Mesenchymal stem cell (in vitro differentiated cells and primary cell): ENCODE results near the gene TSPAN9.
A peak's percentile ranks its signal among the peaks of the same experiment; 100 is the strongest.

Experiments used
- DNase-seq: peaks from one replicate; pipeline ENCODE4 v3.0.0-alpha.2; 2013
- H2AFZ ChIP-seq: one replicate; pipeline ENCODE4 v1.6.1; 2013; ENCODE audit warnings: low read depth, mild to moderate bottlenecking, control low read depth, inconsistent platforms, low read length, moderate library complexity
- H2AK5ac ChIP-seq: 2 replicates; pipeline ENCODE4 v1.6.1; 2013; ENCODE audit warnings: low read length, moderate library complexity, mild to moderate bottlenecking, inconsistent platforms; ENCODE audit not compliant: severe bottlenecking
- H2BK120ac ChIP-seq: one replicate; pipeline ENCODE4 v1.6.1; 2013; ENCODE audit warnings: low read depth, mild to moderate bottlenecking, inconsistent platforms, low read length, moderate library complexity
- H2BK12ac ChIP-seq, 2 experiments: one replicate each; pipeline ENCODE4 v1.6.1; 2013; ENCODE audit warnings: inconsistent platforms in 2 of 2, low read length in 2 of 2, mild to moderate bottlenecking in 2 of 2, moderate library complexity in 2 of 2, control low read depth in 1 of 2
- H2BK15ac ChIP-seq: one replicate; pipeline ENCODE4 v1.6.1; 2013; ENCODE audit warnings: mild to moderate bottlenecking, low read depth, inconsistent platforms; ENCODE audit not compliant: poor library complexity, severe bottlenecking
- H2BK5ac ChIP-seq: 2 replicates; pipeline ENCODE4 v1.6.1; 2013; ENCODE audit warnings: low read depth, mild to moderate bottlenecking, low read length, control low read depth, inconsistent platforms; ENCODE audit not compliant: poor library complexity, severe bottlenecking
- H3K14ac ChIP-seq, 2 experiments: one replicate each; pipeline ENCODE4 v1.6.1; 2013; ENCODE audit warnings: inconsistent platforms in 2 of 2, low read length in 2 of 2, control low read depth in 1 of 2, mild to moderate bottlenecking in 1 of 2, moderate library complexity in 1 of 2
- H3K18ac ChIP-seq, 2 experiments: one replicate each; pipeline ENCODE4 v1.6.1; 2013; ENCODE audit warnings: inconsistent platforms in 2 of 2, low read length in 2 of 2, control low read depth in 1 of 2, low read depth in 1 of 2, mild to moderate bottlenecking in 1 of 2
- H3K23ac ChIP-seq, 2 experiments: one replicate each; pipeline ENCODE4 v1.6.1; 2013; ENCODE audit warnings: inconsistent platforms in 2 of 2, low read length in 2 of 2, mild to moderate bottlenecking in 2 of 2, moderate library complexity in 2 of 2, control low read depth in 1 of 2
- H3K27ac ChIP-seq: 2 replicates; pipeline ENCODE4 v1.5.1; 2013; ENCODE audit warnings: mild to moderate bottlenecking, moderate library complexity, low read length, control low read depth, inconsistent platforms; ENCODE audit not compliant: poor library complexity, severe bottlenecking
- H3K27me3 ChIP-seq, 2 experiments: 2 replicates each; pipeline versions ENCODE4 v1.6.1 to v1.7.0; 2013; ENCODE audit warnings: low read length in 2 of 2, mild to moderate bottlenecking in 2 of 2, moderate library complexity in 2 of 2, control low read depth in 1 of 2, inconsistent platforms in 1 of 2; ENCODE audit not compliant: control insufficient read depth in 1 of 2, insufficient read depth in 1 of 2
- H3K36me3 ChIP-seq, 2 experiments: 2 replicates each; pipeline versions ENCODE4 v1.6.1 to v1.7.0; 2013; ENCODE audit warnings: low read length in 2 of 2, control low read depth in 1 of 2, inconsistent platforms in 1 of 2, low read depth in 1 of 2, mild to moderate bottlenecking in 1 of 2; ENCODE audit not compliant: insufficient read depth in 2 of 2, control insufficient read depth in 1 of 2
- H3K4ac ChIP-seq, 2 experiments: one replicate each; pipeline ENCODE4 v1.6.1; 2013; ENCODE audit warnings: inconsistent platforms in 2 of 2, low read length in 2 of 2, mild to moderate bottlenecking in 2 of 2, moderate library complexity in 2 of 2, control low read depth in 1 of 2, low read depth in 1 of 2
- H3K4me1 ChIP-seq: 2 replicates; pipeline ENCODE4 v1.6.1; 2013; ENCODE audit warnings: low read depth, low read length, control low read depth; ENCODE audit not compliant: control insufficient read depth, insufficient read depth
- H3K4me2 ChIP-seq: 2 replicates; pipeline ENCODE4 v1.6.1; 2013; ENCODE audit warnings: low read length, mild to moderate bottlenecking, inconsistent platforms; ENCODE audit not compliant: poor library complexity, severe bottlenecking
- H3K4me3 ChIP-seq, 2 experiments: 2 replicates each; pipeline versions ENCODE4 v1.5.1 to v1.7.0; 2013; ENCODE audit warnings: low read length in 2 of 2, mild to moderate bottlenecking in 2 of 2, control low read depth in 1 of 2, low read depth in 1 of 2; ENCODE audit not compliant: insufficient read depth in 1 of 2
- H3K79me1 ChIP-seq: replicated peaks from 2 replicates; pipeline ENCODE4 v1.6.1; 2013; ENCODE audit warnings: mild to moderate bottlenecking, control low read depth, low read length, inconsistent platforms; ENCODE audit not compliant: poor library complexity, severe bottlenecking
- H3K9ac ChIP-seq: 2 replicates; pipeline ENCODE4 v1.7.0; 2013; ENCODE audit warnings: mild to moderate bottlenecking, low read length, moderate library complexity
- H3K9me3 ChIP-seq: 2 replicates; pipeline ENCODE4 v1.7.0; 2013; ENCODE audit warnings: mild to moderate bottlenecking, low read length; ENCODE audit not compliant: control insufficient read depth
- H4K8ac ChIP-seq: one replicate; pipeline ENCODE4 v1.6.1; 2013; ENCODE audit warnings: inconsistent platforms, mild to moderate bottlenecking, low read length, moderate library complexity
- H4K91ac ChIP-seq: one replicate; pipeline ENCODE4 v1.6.1; 2013; ENCODE audit warnings: mild to moderate bottlenecking, low read length, inconsistent platforms
- WGBS: methylation state at CpG from one replicate; pipeline ENCODE4 v1.1.7; 2013; ENCODE audit warnings: mixed read lengths; 5-methylcytosine and 5-hydroxymethylcytosine counted together

TSPAN9 gene

DNA sequence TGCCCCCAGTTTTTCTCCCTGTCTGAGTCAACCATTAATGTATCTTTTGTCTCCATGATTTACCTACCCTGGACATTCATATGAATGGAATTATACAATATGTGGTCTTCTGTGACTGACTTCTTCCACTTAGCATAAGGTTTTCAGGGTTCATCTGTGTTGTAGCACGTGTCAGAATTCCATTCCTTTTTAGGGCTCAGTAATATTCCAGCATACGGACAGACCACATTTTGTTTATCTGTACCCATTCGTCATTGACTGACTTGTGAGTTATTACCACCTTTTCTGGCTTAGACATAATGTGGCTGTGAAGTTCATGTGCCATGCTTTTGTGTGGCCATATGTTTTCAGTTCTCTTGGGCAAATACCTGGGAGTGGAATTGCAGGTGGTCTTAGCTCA is 37.9 kb downstream of the TSPAN9 start:
- Histone ChIP-seq H4K8ac (no peak overlapping the region), H3K9me3 (no peaks in the 10 kb centered on the region), H3K27ac (no peak overlapping the region), H3K14ac (no peak overlapping the region), H3K4me1 (peaks cover 31% of the 10 kb centered on the region), H3K18ac (no peak overlapping the region), H3K23ac (no peak overlapping the region), H2AK5ac (peak overlapping the region; percentile 84), H4K91ac (no peak overlapping the region), H2BK120ac (no peak overlapping the region), H3K4me3 (no peak overlapping the region), H3K9ac (no peak overlapping the region), H2BK5ac (no peak overlapping the region), H3K79me1 (peaks cover 16% of the 10 kb centered on the region), H3K36me3 (peaks cover 0 to 3% of the 10 kb centered on the region in 2 experiments), H2BK15ac (no peak overlapping the region), H2BK12ac (no peak overlapping the region), H3K4me2 (no peak overlapping the region), H3K27me3 (peaks cover 0 to 3% of the 10 kb centered on the region in 2 experiments), H3K4ac (no peak overlapping the region), H2AFZ (no peak overlapping the region)
- DNase-seq: no peak
- WGBS: 97% methylated on average over 3 of the region's 3 CpGs

DNA sequence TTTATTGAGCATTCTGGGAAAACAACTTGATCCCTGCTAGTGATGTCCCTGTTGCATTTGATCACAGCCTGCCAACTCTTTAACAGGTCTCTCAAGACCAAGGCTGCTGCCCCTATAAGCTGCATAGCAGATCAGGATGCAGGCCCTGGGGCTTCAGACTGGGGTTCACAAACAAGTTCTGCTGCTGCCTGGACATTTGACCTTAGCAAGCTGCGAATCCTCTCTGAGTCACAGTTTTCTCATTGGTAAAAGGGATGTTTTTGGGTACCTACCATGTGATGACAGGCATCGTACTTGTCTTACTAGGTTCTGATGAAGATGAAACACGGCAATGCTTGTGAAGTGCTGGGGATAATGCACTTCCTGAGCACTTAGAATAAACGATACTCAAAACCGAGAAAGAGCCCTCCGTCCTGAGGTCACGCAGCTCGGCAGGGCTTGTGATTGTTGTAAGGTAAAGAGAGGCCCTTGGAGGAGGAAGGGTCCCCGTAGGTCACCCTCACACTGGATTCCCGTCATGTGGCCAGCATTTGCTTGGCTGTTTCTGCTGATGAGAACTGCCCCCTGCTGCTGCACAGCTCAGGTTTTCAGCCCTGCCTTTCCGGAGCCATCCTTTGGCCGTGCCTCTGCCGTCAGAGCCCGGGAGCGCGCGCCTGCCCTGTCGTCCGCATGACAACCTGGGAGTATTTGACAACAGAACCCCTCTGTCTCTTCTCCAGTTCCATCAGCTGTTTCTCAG is 39.1 kb downstream of the TSPAN9 start:
- Histone ChIP-seq H3K18ac (peak overlapping the region in 1 of 2 experiments; percentile 40), H3K14ac (no peak overlapping the region), H3K9me3 (no peaks in the 10 kb centered on the region), H3K9ac (no peak overlapping the region), H2BK5ac (no peak overlapping the region), H3K4ac (no peak overlapping the region), H3K79me1 (peaks cover 20% of the 10 kb centered on the region), H3K36me3 (no peaks in the 10 kb centered on the region), H4K91ac (no peak overlapping the region), H3K27me3 (peaks cover 0 to 3% of the 10 kb centered on the region in 2 experiments), H3K23ac (no peak overlapping the region), H2AK5ac (peak overlapping the region; percentile 77), H3K27ac (peak overlapping the region; percentile 87), H2BK120ac (no peak overlapping the region), H2AFZ (no peak overlapping the region), H2BK12ac (peak overlapping the region in 1 of 2 experiments; percentile 43), H2BK15ac (no peak overlapping the region), H3K4me2 (no peak overlapping the region), H4K8ac (no peak overlapping the region), H3K4me1 (peaks cover 37% of the 10 kb centered on the region), H3K4me3 (no peak overlapping the region)
- peak; percentile 36 for DNase-seq
- 60% methylated on average over 19 of the region's 19 CpGs for WGBS

DNA sequence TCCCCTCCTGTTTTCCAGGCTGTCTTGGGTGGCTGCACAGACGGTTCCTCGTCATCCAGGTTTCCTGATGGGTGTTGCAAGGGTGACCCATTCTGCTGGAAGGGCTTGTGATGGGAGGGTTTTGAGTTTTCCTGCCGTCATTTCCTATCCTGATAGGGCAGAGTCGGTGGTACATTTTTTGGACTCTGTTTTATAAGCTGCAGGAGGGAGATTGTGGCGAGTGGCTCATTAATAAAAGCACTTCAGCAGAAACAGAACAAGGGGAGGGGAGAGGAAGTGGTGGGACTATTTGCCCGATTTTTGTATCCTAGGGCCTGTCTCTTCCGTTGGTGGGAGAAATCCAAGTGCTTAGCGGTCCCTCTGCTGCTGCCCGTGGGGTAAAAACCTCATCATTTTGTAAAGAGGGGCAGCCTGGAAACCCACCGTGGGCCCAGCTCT is 40.0 kb downstream of the TSPAN9 start:
- DNase-seq: peak; percentile 65
- Histone ChIP-seq H4K91ac (no peak overlapping the region), H3K18ac (peak overlapping the region in 1 of 2 experiments; percentile 19), H3K9me3 (no peaks in the 10 kb centered on the region), H2AK5ac (no peak overlapping the region), H3K14ac (no peak overlapping the region), H3K23ac (no peak overlapping the region), H3K9ac (no peak overlapping the region), H3K36me3 (no peaks in the 10 kb centered on the region), H3K27ac (peak overlapping the region; percentile 87), H3K4me2 (peak overlapping the region; percentile 62), H3K4me1 (peaks cover 37% of the 10 kb centered on the region), H4K8ac (peak overlapping the region; percentile 29), H3K4ac (no peak overlapping the region), H2BK15ac (no peak overlapping the region), H2AFZ (no peak overlapping the region), H2BK12ac (peak overlapping the region in 1 of 2 experiments; percentile 43), H2BK120ac (peak overlapping the region; percentile 27), H3K4me3 (no peak overlapping the region), H3K79me1 (peaks cover 20% of the 10 kb centered on the region), H3K27me3 (peaks cover 0 to 3% of the 10 kb centered on the region in 2 experiments), H2BK5ac (peak overlapping the region; percentile 59)
- 49% methylated on average over 10 of the region's 10 CpGs for WGBS

DNA sequence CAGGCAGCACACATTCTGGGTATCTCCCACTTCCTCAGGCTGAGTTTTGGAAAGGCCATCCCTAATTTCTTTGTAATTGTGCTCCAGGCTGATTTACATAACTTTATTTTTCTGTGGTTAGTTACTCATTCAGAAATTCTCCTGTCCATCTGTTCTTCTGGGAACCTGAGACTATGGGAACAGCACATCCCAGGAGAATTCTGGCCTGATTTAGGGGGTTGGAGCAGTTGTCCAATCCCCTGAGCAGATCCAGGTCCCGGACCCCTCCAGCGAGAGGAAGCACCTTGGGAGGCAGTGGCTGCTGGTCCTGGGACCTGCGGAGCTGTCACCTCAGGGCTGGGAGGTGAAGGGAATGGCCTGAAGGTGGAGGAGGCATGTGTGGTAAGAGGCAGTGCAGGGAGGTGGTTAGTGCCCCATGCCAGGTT is 40.4 kb downstream of the TSPAN9 start:
- Histone ChIP-seq H2BK15ac (no peak overlapping the region), H3K9ac (no peak overlapping the region), H3K27ac (peak overlapping the region; percentile 87), H4K91ac (no peak overlapping the region), H2BK120ac (peak overlapping the region; percentile 27), H3K23ac (no peak overlapping the region), H3K4me3 (no peak overlapping the region), H3K36me3 (no peaks in the 10 kb centered on the region), H3K4me2 (peak overlapping the region; percentile 62), H3K79me1 (peaks cover 21% of the 10 kb centered on the region), H3K18ac (peak overlapping the region in 1 of 2 experiments; percentile 19), H3K27me3 (peaks cover 0 to 3% of the 10 kb centered on the region in 2 experiments), H3K4me1 (peaks cover 37% of the 10 kb centered on the region), H3K14ac (peak overlapping the region in 1 of 2 experiments; percentile 57), H2BK5ac (no peak overlapping the region), H2AFZ (no peak overlapping the region), H3K4ac (peak overlapping the region in 1 of 2 experiments; percentile 15), H2BK12ac (no peak overlapping the region), H2AK5ac (peak overlapping the region; percentile 18), H4K8ac (peak overlapping the region; percentile 90), H3K9me3 (no peaks in the 10 kb centered on the region)
- WGBS: 63% methylated on average over 3 of the region's 3 CpGs
- DNase-seq: peak; percentile 82
